K562 (cell line): ENCODE results near the gene FTO.

Experiments used
- BMI1 ChIP-seq: fragments of 150-350 bp; IDR thresholded peaks from 2 replicates; pipeline ENCODE4 v1.6.1; 2014; ENCODE audit warnings: low read length
- GATAD2B ChIP-seq: fragments of 450-650 bp; IDR thresholded peaks from 2 replicates; pipeline ENCODE4 v1.6.1; 2017; ENCODE audit warnings: mild to moderate bottlenecking, borderline replicate concordance
- HDAC6 ChIP-seq: IDR thresholded peaks from 2 replicates; pipeline ENCODE4 v1.6.1; 2012; ENCODE audit warnings: low read depth, mild to moderate bottlenecking, control low read depth, inconsistent platforms, low read length, moderate library complexity
- MED1 ChIP-seq: sonication (generic); formaldehyde crosslinking; IDR thresholded peaks from 2 replicates; pipeline ENCODE4 v1.8.1; 2023; ENCODE audit warnings: missing genetic modification reagents, borderline replicate concordance
- POLR2A ChIP-seq: fragments of 450-650 bp; conservative IDR thresholded peaks from 2 replicates; pipeline ENCODE4 v1.6.1; 2016

DNA sequence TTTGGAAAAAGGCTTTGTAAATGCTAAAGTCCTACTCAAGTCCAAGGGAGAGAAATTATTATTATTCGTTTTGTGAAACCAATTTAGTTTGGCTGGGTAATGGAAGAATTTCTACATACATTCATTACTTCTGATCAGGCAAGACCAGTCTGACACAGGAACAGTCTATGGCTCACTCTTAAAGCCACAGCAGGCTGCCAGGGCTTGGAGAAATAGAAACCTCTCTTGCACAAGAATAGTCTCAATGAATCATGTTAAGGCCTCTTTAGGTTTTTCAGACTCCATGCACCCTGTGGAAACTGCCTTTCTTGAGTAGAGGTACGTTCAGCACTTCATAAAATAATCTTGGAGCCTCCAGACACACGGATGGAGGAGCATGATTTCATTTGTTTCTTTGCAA lies 414.9 kb downstream of the FTO start:
- no peak for TF ChIP-seq POLR2A
- no peak for TF ChIP-seq BMI1
- TF ChIP-seq MED1 (CRISPR knock-in tag) = no peak
- TF ChIP-seq HDAC6 = no peak
- no peak for TF ChIP-seq GATAD2B
